GM19328 (cell line): Measurements from ENCODE around the gene CDYL.
A peak's percentile ranks its signal among the peaks of the same experiment; 100 is the strongest.

Source experiments
- ATAC-seq: cut with Tn5 transposase; IDR thresholded peaks from one replicate; pipeline ENCODE4 v1.9.1; 2021; ENCODE audit warnings: mild to moderate bottlenecking, moderate library complexity; ENCODE audit not compliant: unreplicated experiment

CDYL gene, protein sequence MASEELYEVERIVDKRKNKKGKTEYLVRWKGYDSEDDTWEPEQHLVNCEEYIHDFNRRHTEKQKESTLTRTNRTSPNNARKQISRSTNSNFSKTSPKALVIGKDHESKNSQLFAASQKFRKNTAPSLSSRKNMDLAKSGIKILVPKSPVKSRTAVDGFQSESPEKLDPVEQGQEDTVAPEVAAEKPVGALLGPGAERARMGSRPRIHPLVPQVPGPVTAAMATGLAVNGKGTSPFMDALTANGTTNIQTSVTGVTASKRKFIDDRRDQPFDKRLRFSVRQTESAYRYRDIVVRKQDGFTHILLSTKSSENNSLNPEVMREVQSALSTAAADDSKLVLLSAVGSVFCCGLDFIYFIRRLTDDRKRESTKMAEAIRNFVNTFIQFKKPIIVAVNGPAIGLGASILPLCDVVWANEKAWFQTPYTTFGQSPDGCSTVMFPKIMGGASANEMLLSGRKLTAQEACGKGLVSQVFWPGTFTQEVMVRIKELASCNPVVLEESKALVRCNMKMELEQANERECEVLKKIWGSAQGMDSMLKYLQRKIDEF

GRCh38 chr6:4776131-4776492 is at the start of gene CDYL:
CDYL (plus strand) TSS chr6:4776404; CDS start chr6:4776784, 380 bp downstream.
- peak; percentile 68 for ATAC-seq

- no peak for ATAC-seq
These were observed 49.6 kb upstream of the CDYL start for GRCh38 chr6:4726645-4727044.

DNA sequence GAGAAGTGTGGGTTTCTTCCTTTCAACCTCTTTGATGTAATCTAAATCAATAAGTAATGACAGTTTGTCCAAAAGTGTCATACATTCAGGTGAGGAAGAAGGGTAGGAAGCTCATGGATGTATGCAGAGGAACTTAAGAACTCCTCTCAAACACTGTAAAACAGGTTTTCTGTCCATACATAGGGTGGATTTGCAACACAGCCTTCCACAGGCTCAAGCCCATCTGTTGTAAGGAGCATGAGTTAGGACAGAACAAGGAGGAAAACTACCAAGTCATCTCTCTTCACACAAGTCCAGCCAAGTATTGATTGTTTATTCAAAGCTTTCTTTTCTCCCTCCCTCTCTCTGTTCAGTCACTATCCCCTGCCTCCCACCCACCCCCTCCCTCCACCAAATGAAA is 49.0 kb upstream of the CDYL start:
- no peak for ATAC-seq

DNA sequence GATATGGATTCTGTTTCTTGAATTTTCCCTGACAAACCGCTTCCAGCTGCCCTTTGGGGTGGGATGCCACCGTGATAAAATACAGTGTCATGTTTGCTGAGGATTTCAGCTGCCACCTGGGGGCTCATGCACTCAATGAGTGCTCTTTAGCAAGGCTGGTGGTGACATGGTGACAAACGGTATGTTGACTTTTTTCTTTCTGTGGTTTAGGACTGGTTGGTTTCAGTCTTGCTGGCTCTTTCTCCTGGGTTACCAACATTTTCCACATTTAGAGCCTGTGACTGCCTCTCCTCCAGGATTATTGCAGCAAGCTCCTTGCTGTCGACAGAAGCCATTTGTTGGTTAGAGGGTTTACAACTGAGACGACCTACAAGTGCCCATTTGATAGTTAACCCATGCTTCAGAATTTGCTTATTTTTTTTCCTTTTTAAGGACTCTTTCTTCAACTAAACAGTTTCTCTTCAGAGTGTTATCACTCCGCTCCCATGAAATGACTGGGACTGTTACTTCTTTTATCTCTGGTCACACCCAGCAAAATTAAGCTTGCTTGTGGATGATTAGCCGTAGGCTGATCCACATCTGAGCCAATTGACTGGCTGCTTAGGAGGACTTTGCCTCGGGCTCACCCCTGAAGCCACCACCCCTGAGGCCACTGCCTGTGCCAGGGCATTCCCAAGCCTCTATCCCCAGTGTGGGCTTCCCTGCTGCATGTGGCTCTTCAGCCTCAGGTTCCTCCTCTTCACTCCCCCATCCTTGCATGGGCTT is 48.4 kb upstream of the CDYL start:
- ATAC-seq: no peak

- ATAC-seq: no peak
These were observed 47.8 kb upstream of the CDYL start for GRCh38 chr6:4728436-4728769.

DNA sequence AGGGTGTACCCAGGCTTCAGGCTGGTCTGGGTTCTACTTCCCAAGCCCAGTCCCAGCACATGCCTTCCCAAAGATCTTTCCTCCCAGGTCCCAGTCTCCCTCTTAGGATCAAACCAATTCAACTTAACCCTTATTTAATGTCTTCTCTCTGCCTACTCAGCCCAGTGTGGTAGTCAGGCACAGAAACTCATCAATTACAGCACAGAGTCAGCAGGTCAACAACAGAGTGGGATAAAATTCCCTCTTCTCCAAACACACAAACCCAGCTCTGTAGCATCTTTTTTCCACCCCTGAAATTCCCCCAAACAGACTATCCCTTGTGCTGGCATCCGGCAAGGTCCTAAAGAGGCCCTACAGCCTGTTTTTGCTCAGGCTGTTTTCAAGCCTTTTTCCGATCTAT is 47.3 kb upstream of the CDYL start:
- ATAC-seq: no peak

DNA sequence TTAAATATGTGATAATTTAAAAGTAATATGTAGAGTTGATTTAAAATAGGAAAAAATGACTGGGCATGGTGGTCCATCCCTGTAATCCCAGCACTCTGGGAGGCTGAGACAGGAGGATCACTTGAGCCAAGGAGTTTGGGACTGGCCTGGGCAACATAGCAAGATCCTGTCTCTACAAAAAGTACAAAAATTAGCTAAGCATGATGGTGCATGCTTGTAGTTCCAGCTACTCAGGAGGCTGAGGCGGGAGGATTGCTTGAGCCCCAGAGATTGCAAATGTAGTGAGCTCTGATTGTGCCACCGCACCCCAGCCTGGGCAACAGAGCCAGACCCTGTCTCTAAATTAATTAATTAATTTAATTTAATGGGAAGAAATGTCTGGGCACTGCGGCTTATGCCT is 44.2 kb upstream of the CDYL start:
- no peak for ATAC-seq

DNA sequence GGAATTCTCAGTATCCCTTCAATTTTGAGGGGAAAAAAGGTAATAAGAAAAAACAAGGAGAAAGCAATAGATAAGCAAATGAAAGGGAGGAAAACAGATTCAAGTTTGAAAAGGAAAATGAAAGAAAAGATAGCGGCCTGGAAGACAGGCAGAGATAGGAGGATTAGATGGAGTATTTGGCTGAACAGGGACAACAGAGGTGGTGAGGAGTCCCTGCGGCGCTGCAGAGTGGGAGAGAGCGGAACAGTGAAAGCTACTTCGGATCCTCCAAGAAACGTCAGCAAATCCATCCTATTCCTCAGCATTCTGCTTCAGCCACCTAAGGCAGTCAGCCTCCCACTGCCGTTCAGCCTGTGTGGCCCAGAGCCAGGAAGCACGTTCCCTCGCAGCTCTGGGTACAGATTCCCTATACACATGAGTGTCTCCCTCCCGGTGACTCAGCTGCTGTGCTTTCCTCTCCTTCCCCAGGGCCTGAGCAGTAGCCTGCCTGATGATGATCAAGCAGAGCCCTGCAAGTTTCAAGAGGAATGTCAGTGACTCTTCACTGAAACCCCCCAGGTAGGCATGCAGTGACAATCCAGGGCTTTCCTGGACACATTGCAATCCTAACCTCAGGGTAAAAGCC is 43.4 kb upstream of the CDYL start:
- ATAC-seq: no peak

DNA sequence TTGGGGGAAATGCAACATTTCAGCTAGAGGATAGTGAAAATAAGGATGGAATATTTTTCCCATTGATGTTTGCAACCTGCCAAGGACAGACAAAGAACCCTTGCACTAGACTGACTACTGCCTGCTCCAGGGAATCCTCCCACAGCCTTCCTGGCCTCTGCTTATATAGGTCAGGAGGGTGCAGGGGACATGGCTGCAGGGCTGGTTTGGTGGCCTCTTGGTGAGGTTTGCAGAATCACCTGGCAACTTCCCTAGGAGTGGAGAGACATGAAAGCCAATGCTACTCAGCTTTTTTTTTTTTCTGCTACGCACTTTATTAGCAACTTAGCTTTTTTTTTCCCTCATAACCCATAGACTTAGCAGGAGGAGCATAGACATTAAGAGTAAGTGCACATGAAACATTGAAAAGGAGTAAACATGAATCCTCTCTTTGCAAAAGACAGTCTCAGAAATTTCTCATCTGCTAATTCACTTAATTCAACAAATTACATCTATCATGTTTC is 39.8 kb upstream of the CDYL start:
- ATAC-seq: no peak

GRCh38 chr6:4740032-4740431 is 36.2 kb upstream of the CDYL start:
- no peak for ATAC-seq

- no peak for ATAC-seq
These were observed 33.1 kb upstream of the CDYL start for GRCh38 chr6:4743062-4743461.

DNA sequence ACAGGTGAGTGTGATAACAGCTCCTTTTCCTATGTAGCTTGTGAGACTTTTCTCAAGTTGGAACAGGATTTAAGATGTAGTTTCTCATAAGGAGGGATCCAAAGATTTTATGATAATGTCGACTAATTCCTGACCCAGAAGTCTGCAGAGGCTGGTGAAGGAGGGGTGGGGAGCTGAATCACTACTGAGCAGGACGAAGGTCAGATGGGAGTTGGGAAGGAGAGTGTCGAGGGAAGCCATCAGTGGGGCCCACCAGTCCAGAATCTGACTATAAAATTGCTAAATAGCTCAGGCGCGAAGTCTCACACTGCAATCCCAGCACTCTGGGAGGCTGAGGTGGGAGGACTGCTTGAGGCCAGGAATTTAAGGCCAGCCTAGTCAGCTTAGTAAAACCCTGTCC is 32.3 kb upstream of the CDYL start:
- ATAC-seq: no peak

GRCh38 chr6:4747588-4747987 is 28.6 kb upstream of the CDYL start:
- no peak for ATAC-seq

DNA sequence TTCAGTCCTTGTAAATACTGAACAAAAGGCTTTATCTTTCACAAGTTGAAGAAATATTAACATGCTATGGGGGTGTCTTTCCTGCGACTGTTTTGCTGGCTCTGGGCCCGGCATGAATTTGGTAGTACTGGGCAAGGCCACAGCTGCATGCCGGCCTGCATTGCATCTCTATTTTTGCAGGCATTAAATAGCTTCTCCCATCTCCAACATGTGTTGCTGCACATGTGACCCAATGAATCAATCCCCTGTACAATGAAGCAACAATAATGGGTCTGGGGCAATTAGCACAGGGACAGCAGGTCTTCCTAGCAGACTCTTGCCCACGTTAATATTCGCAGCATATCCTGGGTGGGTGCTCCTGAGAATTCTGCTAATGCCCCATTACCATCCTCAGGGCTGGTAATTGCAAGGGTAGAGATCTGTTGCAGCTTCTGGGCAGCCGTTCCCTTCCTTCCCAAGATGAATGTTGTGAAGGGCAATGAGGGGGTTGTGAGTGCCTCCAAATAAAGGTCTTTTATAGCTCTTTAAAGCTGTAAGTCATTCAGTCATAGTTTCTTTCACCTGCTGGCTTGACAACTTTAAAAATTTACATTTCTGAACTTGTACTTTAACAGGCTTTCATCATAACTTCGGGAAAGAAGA is 24.3 kb upstream of the CDYL start:
- ATAC-seq: no peak

DNA sequence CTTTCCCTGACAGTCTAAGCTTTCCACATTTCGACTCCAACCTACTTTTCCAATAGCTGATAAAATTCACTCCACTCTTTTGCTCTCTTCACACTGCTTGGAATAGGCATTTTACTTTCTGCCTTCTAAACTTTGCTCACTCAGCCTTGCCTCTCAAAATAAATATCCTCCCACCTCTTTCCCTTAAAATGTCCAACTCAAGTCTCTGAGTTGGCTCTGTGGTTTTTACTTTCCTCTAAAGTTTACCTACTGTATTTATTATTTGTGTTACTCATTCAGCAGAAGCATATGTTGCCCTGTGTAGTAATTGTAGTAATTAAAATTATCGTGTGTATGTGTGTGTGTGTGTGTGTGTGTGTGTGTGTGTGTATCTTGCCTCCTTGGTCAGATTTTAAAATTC is 20.0 kb upstream of the CDYL start:
- no peak for ATAC-seq

DNA sequence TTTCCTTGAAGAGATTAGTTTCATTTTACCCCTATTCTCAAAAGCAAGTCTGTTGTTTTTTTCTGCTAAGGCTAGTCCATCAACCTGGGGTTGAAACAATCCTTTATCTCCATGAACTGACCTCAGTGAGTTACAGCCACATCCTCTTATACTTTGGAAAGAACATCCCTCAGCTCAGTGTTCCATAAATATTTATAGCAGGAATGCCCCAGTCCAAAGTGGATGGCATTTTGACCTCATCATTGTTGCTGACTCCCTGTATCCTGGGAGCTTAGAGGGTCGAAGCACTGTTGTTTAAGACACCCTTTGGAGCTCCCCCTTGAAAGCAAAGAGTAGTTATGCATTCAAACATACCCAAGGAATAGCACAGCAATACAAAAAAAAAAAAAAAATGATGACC is 16.2 kb upstream of the CDYL start:
- no peak for ATAC-seq

GRCh38 chr6:4760773-4761172 is 15.4 kb upstream of the CDYL start:
- no peak for ATAC-seq

DNA sequence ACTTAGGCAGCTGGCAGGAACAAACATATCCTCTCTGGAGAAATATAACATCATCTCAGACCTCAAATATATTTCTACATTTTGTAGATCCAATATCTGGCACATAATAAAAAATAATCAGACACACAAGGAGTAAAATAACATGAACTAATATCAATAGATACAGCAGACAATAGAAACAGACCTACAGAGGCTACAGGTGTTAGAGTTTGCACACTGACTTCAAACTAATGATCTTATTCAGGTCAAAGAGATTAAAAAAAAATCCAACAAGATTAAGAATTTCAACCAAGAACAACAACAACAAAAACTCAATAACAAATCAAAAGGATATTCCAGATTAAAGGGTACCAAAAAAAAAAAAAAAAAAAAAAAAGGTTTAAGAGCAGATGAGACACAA is 13.9 kb upstream of the CDYL start:
- ATAC-seq: no peak

- no peak for ATAC-seq
These were observed 12.3 kb upstream of the CDYL start for GRCh38 chr6:4763921-4764320.

DNA sequence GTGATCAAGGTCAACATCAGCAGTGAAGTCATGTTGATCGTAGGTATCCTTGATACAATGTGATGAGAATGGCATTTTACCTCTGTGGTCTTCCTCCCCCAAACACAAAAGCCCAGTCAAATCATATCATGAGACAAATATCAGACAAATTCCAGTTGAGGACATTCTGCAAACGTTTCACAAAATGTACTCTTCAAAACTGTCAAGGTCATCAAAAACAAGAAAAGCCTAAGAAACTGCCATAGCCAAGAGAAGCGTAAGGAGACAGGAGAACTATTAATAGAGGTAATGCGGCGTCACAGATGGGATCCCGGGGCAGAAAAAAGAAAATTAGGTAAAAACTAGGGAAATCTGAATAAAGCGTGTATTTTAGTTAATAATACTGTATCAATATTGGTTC is 7.4 kb upstream of the CDYL start:
- no peak for ATAC-seq

GRCh38 chr6:4772750-4773149 is 3.5 kb upstream of the CDYL start:
- ATAC-seq: no peak
